ENCODE results near the gene STT3A.
A peak's percentile ranks its signal among the peaks of the same experiment; 100 is the strongest.

STT3A gene

DNA sequence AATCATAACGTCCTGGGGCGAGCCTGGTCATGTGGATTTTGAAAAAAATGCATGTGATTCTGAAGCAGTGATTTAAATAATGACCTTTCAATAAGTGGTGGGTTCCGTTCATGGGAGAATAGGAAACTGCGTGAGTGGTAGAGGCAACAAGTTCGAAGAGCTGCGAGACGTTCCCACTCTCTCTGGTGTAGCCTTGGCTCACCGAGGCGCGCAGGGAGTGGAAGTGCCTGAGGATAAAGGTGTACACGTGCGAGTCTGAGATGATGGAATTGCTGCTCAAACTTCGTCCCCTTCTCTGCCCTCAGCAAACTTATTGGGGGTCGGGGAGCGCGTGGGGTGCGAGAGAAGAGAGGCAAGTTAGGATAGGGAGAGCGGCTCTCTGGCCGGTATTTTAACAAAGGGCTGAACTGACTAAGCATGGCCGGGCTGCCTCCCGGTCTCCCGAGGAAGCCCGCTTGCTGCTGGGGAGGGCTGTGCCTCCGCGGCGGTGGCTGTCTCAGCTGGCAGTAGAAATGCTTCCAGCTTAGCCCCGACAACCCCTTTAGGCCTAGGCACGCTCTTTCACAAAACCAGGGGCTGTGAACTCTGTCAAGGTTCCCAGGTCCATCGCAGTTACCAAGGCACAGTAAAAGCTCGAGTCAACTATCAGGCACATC is 875 bp upstream of the STT3A start:
- DNase-seq = peak; percentile 32

DNA sequence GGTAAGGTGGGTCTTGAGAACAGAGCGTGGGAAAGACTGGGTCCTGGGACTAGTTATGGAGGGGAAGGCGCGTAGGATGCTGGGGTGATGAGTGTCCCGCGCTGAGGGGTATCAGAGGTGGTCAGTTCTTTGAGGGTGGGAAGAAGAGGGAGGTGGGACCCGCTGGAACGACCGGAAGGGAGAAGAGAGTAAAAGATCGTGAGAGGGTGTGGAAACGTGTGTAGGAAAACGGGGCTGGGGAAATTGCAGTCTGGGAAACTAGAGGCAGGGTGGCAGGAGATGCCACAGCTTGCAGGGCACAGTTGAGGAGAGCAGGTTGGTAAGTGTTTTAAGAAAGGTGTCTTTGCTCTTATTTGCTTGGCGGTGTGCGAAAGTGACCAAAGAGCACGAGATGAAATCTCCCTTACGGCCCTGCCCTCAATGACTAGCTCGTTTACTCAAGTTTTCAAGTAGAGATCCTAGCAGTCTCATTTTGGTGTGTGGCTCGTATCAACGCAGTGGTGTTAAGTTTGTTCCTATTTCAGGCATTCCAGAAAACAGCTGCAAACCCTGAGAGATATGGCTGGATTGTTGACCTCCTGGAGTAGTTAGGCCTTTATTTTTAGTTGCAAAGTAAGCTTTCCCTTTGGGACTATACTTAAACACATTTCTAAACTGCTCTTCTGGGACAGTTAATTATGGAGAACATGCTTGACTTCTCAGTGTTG is 615 bp downstream of the STT3A start:
- no peak for DNase-seq

GRCh38 chr11:125594958-125595357 is 2.3 kb downstream of the STT3A start:
- DNase-seq = no peak

GRCh38 chr11:125600663-125601062 is 8.0 kb downstream of the STT3A start:
- no peak for DNase-seq

- DNase-seq = no peak
Measured at GRCh38 chr11:125603207-125603606, 10.6 kb downstream of the STT3A start.

DNA sequence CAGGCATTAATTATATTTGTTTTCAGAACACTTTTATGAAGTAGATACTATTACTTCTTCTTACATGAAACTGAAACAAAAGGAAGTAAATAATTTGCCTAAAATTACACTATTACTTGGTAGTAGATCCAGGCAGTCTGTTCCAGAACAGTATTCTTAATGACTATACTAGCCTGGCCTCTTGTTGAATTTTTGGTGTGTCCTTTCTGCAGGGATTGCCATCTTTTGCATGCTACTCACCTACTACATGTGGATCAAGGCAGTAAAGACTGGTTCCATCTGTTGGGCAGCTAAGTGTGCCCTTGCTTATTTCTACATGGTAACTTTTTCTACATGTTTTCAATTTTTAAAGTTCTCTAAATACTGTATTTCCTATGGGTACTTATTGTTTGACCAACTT is 12.8 kb downstream of the STT3A start:
- DNase-seq = no peak

DNA sequence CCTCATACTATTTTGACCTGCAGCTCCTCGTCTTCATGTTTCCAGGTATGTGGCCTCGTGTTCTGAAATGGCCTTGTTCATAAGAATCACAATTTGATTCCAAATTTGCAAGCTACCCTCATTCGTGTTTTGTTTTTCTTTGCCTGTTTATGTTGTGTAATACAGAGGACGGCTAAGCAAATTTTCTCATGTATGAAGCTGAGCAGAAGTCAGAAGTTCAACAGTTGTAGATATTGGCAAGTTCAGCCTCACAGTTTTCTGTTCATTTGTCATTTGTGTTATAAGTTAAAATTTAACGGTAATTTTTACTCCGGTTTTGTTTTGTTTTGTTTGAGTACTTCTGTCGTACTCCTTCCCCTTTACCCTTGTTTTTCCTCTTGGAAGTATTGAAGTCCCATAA is 16.9 kb downstream of the STT3A start:
- no peak for DNase-seq

- no peak for DNase-seq
Measured at GRCh38 chr11:125618383-125618782, 25.7 kb downstream of the STT3A start.

DNA sequence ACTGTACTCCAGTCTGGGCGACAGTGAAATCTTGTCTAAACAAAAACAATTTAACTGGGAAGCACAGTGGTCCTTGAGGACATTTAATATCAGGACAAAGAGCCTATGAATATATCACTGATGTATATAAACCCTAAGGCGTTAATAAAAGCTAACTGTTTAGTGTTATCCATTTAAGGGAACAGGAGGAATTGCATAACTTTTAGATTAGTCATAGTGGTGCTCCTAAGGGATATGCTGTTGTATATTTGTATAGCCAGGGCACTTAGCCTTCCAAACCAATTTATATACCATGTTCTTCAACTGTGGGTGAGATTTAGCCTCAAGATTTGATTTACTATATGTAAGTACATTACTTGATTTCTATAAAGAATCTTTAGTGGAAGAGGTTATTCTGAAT is 29.3 kb downstream of the STT3A start:
- DNase-seq = no peak

DNA sequence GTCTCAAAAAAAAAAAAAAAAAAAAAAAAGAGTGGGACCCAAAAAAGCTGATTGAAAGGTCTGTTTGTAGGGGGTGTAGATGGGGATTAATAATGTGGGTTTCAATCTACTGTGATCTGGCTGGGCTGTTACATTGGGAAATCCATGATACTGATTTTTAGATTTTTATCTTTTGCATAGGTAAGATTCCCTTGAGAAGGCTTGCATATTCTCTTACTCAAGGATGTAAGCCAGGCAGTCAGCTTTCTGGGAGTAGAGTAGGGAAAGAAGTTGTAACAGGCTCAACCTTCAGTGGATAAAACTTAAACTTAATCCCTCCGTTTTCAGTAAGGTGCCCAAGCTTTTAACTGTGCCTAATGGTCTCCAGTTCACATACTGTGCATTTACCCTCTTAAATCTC is 30.4 kb downstream of the STT3A start:
- no peak for DNase-seq

DNA sequence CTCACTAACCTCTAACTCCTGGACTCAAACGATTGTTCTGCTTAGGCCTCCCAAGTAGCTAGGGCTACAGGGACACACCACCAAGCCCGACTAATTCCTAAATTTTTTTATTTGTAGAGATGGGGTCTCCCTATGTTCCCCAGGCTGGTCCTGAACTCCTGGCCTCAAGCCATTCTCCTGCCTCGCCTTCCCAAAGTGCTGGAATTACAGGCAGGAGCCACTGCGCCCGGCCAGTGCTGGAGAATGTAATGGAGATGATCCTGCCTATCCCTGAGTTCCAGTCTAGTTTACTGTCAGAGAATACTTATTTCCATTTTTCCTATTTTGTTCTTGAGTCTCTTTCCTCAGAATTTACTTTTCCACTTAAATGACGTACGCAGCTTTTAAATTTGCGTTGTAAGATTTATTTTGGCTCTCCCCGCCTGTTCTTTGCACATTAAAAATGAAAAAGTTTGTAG is 32.1 kb downstream of the STT3A start, which contains the start of gene CHEK1:
CHEK1 (plus strand) TSS at position 408 of the 458 bp plus-strand sequence. CDS start 1,606 bp downstream, outside the sequence.
- DNase-seq = no peak

GRCh38 chr11:125625225-125625629 is 32.6 kb downstream of the STT3A start:
- no peak for DNase-seq

- peak; percentile 85 for DNase-seq
Measured at GRCh38 chr11:125625630-125626287, 33.1 kb downstream of the STT3A start.

- DNase-seq = no peak
Measured at GRCh38 chr11:125626288-125626950, 33.8 kb downstream of the STT3A start.

- DNase-seq = no peak
Measured at GRCh38 chr11:125627236-125627910, 34.7 kb downstream of the STT3A start.

DNA sequence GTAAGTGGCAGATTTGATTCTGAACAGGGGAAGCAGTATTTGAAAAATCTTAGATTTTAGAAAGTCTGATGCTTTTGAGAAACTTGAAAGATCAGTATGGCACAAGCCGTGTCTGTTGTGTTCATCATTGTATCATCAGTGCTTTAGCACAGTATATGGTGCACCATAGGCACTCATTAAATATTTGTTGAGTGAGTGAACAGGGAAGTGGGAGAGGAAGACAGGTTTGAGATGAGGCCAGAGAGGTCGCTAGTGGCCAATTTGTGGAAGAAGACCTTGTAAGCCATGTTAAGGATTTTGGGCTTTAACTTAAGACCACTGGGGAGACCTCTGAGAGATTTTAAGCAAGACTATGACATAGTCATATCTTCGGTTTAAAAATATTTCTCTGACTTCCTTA is 45.2 kb downstream of the STT3A start:
- no peak for DNase-seq

DNA sequence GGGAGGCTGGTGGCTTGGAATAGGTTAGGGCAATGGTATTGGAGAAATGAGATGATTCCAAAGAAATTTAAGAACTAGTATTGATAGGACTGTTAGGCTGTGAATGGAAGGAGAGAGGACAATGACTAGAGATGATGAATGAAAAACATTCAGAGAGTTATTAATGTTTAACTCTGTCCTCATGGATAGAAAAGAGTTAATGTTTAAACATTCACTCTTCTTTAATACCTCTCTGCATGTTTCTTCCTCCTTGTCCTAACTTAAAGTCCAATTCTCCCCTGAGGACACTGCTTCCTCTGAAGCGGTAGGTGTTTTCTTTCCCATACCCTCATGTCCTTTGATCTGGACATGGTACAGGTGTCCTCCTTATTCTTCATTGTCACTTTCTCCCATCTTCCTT is 45.7 kb downstream of the STT3A start:
- DNase-seq = no peak

DNA sequence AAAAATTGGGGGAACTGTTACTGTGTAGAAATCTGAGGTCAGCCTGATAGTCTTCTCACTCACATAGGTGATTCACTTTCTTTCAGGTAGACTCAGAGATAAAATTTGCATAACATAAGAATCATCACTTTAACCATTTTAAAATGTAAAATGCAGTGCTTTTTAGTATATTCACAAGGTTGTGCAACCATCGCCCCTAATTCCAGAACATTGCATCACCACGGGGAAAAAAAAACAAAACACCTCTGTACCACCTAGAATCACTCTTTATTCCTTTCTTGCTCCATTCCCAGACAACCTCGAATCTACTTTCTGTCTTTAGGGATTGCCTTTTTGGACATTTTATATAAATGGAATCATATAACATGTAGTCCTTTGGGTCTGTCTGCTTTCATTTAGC is 53.2 kb downstream of the STT3A start:
- no peak for DNase-seq

DNA sequence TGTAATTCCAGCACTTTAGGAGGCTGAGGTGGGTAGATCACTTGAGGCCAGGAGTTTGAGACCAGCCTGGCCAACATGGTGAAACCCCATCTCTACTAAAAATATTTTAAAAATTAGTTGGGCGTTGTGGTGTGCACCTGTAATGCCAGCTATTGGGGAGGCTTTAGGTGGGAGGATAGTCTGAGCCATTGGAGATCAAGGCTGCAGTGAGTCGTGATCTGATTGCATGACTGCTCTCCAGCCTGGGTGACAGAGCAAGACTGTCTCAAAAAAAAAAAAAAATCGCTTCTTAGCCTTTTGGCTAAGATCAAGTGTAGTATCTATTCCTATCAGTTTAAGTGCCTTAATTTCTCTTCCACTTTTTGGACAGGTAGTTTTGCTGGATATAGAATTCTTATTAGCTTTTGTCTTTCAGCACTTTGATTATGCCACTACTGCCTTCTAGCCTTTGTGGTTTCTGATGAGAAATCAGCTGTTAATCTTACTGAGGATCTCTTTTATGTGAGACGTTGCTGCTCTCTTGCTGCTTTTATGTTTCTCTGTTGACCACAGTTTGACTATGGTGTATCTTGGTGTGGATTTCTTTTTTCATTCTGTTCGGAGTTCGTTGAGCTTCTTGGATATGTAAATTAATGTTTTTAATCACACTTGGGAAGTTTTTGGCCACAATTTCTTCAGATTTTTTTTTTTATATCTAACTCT is 57.0 kb downstream of the STT3A start:
- no peak for DNase-seq

DNA sequence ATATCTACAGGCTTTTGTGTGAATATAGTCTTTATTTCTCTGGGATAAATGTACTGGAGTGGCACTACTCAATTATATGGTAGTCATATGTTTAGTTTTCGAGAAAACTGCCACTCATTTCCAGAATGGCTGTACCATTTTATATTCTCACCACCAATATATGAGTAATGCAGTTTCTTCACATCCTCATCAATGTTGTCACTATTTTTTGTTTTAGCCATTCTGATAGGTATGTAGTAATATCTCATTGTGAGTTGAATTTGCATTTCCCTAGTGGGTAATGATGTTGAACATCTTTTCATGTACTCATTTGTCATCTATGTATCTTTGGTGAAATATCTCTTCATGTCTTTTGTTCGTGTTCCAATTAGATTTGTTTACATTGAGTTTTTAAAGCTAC is 70.0 kb downstream of the STT3A start:
- no peak for DNase-seq

DNA sequence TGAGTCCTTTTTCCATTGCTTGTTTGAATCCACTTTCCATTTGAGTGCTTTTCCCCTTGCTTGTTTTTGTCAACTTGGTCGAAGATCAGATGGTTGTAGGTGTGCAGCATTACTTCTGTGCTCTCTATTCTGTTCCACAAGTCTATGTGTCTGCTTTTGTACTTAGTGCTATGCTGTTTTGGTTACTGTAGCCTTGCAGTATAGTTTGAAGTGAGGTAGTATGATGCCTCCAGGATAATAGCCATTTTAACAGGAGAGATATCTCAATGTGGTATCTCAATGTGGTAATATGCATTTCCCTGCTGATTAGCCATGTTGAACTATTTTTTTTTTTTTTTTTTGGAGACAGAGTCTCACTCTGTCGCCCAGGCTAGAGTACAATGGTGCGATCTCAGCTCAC is 71.3 kb downstream of the STT3A start:
- no peak for DNase-seq

DNA sequence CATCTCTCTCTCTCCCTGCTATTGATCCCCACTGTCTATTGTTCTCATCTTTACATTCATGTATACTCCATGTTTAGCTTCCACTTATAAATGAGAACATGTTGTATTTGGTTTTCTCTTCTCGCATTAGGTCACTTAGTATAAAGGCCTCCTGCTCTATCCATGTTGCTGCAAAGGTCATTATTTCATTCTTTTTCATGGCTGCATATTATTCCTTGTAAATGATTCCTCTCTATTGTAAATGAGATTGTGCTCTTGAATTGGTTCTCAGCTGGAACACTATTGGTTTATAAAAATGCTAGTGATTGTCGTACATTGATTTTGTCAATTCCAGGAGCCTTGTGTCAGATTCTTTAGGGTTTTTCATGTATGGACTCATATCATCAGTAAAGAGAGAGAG is 74.5 kb downstream of the STT3A start:
- no peak for DNase-seq

Data from stimulated activated CD4-positive, alpha-beta T cell treated with anti-CD3 and anti-CD28 coated beads, Interleukin-4, amount 100 ng/mL, for 1 hour (primary cell).